Astrocyte of the spinal cord (primary cell): ENCODE data around the gene OTC.

Experiments used
- DNase-seq: peaks from one replicate; pipeline ENCODE4 v3.0.0; 2011; ENCODE audit warnings: low read depth, low spot score
- H3K4me3 ChIP-seq: 2 replicates; pipeline ENCODE4 v1.5.1; 2011; ENCODE audit warnings: low read depth, mild to moderate bottlenecking, low read length, moderate library complexity
- in situ Hi-C: cut with HindIII; loops from 2 replicates; pipeline ENCODE4 v1.10.0; 2017; ENCODE audit warnings: low sequenced_read_pairs
- TF ChIP-seq, protein P1 (sequence below): IDR thresholded peaks from 2 replicates; pipeline ENCODE4 v1.5.1; 2012; ENCODE audit warnings: low read depth, mild to moderate bottlenecking, low read length, inconsistent platforms

The OTC gene

DNA sequence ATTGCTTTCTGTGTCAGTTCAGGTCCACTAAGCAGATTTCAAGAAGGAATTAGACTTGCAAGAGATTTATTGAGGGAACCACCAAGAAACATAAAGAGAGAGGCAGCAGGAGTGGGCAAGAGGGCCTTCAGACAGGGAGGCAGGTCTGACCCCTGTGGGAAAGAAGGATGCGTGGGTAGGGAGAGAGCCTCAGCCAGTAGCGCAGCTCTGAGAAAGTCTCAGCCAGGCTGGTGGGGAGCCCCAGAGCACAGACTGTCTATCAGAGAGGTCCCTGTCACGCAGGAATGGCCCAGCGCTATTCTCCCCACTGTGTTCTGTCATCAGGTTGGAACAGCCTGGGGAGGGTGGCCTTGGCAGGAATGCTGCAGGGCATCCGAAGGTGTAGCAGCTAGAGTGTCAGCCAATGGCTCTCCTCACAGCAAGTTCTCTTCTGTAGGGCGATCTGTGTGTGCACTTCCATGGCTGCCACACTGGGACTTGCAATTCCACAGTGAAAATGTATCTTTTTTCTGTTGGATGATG, 48.0 kb downstream of the OTC start:
- TF ChIP-seq, protein P1, sequence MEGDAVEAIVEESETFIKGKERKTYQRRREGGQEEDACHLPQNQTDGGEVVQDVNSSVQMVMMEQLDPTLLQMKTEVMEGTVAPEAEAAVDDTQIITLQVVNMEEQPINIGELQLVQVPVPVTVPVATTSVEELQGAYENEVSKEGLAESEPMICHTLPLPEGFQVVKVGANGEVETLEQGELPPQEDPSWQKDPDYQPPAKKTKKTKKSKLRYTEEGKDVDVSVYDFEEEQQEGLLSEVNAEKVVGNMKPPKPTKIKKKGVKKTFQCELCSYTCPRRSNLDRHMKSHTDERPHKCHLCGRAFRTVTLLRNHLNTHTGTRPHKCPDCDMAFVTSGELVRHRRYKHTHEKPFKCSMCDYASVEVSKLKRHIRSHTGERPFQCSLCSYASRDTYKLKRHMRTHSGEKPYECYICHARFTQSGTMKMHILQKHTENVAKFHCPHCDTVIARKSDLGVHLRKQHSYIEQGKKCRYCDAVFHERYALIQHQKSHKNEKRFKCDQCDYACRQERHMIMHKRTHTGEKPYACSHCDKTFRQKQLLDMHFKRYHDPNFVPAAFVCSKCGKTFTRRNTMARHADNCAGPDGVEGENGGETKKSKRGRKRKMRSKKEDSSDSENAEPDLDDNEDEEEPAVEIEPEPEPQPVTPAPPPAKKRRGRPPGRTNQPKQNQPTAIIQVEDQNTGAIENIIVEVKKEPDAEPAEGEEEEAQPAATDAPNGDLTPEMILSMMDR, result no peak
- in situ Hi-C loops, result no loop called here
- DNase-seq, result no peak
- no peak overlapping the region for H3K4me3 ChIP-seq

DNA sequence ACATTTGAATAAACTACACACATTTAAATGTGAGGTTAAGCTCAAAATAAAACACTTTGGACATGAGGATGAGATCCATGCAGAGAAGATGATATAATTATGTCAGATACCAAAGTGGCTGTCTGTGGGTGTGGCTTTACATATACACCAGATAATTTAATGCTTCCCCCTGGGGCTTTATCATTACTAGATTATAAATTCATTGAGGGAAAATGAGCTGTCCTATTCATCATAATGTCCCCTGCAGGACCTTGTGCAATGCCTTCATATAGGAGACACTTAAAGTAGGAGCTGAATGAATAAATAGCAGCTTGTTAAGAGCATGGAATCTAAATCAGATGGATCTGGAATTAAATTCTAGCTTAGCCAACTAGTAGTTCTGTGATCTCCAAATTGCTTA, 49.7 kb downstream of the OTC start:
- in situ Hi-C loops, result no loop called here
- H3K4me3 ChIP-seq, result no peak overlapping the region
- no peak for DNase-seq
- TF ChIP-seq, protein P1, result no peak

DNA sequence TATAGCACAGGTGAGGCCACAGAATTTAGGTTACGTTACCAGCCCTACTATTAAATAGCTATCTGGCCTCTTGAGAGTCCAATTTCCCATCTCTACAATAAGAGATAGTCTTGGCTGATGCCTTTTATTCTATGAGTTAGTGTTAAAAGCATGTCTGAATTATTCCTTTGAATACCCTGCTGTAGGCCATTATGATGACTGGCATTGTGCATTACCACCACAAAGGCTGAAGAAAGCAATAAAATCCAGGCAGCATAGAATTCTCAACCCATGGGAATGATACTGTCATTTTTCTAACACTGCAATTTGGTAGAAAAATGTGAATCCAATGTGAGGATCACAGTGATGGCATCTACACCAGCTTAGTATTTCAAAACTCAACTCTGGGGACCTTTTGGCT, 51.4 kb downstream of the OTC start:
- no peak for DNase-seq
- TF ChIP-seq, protein P1, result no peak
- no peak overlapping the region for H3K4me3 ChIP-seq
- in situ Hi-C loops, result no loop called here

DNA sequence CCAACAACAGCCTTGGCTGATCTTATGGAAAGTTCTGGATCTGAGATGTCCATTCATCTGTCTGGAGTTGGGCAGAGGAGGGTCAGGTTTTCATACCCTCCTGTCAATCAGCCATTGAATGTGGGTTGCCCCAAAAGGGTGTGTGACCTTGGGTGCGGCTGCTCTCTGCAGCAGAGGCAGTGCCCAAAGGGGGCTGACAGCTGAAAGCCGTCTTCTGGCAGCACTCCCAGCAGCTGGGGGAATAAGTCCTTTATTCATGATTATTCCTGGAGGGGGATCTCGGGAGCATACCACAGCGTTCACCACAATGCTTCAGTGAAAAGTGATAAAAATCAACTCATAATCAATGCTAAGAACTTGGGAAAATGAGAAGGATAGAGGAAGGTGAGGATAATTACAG, 54.7 kb downstream of the OTC start:
- in situ Hi-C loops, result no loop called here
- H3K4me3 ChIP-seq, result no peak overlapping the region
- DNase-seq, result no peak
- TF ChIP-seq, protein P1, result no peak

DNA sequence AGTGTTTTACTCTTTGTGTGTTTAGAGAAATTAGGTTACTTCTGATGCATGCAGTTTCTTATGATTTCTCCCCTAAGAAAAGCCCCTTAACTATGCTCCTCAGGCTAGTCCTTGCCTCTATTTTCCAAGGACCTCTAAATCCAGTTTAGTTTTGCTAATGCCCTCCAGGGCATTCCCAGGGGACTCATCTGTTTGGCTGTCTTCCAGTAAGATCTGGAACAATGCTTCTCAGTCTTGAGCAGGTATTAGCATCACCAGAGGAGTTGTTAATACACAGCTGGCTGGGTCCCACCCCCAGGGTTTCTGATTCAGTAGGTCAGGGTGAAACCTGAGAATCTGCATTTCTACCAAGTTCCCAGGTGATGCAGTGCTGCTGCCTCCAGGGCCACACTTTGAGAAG, 56.9 kb downstream of the OTC start:
- no peak overlapping the region for H3K4me3 ChIP-seq
- DNase-seq, result no peak
- in situ Hi-C loops, result no loop called here
- TF ChIP-seq, protein P1, result no peak

DNA sequence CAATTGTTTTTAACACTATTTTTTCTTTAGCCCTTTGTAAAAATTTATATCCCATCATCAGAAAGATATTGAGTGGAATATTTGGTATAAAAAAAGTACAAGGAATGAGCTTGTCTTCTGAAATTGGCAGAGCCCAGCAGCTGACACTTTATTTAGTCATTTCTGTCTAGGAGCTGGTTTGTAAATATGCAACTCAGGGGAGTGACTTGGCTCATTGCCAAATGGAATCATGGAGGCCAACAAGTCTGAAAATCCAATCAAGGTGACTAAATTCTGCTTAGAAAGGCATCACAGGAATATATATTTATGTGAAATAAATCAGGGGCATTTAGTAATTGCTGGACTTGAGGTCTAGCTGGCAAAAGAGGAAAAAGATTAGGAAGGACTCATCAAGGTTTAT, 74.4 kb downstream of the OTC start:
- TF ChIP-seq, protein P1, result no peak
- DNase-seq, result no peak
- no peak overlapping the region for H3K4me3 ChIP-seq
- in situ Hi-C loops, result no loop called here

DNA sequence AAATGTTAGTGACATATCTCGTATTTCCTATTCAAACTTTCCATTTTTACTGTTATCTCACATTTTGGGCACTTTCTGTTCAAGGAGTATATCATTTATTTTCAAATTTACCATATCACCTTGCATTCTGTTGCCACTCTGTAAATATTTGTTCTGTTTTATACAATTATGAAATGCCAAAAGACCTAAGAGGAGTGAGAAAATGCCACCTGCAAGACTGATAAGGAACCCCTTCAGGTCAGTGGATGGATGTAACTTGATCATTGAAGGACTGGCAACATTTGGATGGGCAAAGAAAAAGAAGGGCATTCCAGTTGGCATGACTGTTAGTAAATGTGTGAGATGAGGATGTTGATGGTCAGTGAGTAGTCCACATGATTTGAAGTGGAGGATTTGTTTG, 79.1 kb downstream of the OTC start:
- in situ Hi-C loops, result no loop called here
- TF ChIP-seq, protein P1, result no peak
- H3K4me3 ChIP-seq, result no peak overlapping the region
- DNase-seq, result no peak
